NCI-H2107 (cell line): ENCODE results near the gene IDS.

Source experiments
- DNase-seq: peaks from one replicate; lab custom pipeline; 2025; lab: John Stamatoyannopoulos, UW

The IDS gene

DNA sequence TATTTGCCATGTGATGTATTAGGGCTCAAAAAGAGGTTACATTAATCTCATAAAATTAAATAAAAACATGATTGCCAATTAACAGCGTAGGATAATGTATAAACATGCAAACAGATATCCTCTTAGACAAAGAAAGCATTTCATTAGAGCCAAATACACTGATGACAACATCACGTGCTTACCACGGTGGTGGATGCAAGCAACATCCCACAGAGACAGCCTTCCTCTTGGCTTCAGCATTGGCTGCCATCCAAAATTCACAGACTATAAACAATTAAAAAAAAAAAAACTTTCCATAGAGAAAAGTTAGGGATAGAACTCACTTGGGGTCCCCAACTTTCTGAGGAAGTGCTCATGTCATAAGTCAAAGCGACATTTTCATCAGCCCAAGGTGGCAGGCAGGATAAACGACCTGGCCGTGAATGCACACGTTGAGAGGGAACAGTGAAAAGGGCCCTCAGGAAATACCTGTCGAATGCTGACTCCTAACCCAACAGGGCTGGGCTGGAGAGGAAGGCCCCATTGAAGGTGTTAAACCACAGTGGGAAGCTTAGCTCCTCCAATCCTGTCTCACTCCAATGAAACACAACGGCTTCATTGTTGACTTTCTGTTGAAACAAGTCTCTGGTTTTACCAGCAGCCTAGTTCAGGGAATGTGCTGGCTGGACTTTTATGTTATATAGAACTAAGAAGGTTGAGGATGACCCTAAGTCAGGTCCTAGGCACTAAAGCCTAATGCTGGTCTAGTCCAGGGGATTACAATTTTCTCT lies 48.4 kb downstream of the IDS start:
- no peak for DNase-seq

DNA sequence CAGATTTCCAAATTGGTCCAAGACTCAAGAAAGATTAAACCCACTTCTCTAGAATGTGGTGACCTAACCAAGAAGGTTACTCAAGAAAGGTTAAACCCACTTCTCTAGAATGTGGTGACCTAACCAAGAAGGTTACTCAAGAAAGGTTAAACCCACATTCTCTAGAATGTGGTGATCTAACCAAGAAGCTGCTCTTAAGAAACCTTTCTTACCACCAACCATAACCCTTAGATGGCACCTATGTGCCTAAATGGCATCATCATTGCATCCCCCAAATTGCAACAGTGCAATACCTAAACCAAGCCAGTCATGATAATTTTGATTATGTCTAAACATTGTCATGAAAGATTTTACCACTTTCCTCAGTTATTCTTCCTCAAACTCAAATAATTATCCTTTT lies 49.2 kb downstream of the IDS start:
- no peak for DNase-seq

DNA sequence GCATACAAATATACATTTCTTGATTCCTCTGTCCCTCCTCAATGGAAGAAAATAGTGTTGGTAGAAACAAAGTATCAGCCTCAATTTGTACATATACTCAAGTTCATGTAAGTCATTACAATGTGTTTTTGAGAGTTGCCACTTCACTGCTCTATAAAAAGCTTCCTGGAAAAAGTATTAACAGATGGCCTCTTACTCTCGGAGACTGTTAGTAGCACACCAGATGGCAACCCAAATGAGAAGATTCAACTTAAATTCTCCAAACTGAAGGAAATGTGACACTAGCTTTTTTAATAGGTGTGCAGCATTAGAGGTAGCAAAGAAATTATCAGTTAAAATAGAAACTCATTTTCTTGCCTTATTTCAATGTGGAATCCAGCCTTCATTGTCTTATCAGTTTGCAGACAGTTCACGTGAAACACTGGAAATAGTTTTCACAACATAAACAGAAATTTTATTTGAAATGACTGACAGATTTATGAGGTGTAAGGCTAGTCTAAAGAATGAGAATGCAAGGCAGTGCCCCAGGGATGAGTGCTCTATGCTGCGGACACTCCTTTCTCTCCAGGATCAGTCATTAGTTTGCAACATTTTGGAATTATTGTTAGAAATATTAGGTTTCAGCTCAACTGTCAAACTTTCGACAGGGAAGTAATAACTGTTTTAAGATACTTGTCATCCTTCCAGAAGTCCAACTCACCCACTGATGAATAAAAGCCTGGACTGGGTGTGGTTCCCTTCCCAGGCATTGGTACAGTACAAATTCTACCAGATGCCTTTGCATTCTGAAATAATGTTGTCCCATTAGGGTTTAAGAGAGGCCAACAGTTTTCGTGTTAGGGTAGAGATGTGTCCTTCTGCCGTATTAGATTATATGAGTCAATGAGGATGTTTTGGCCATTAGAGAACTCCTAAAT lies 50.9 kb downstream of the IDS start:
- no peak for DNase-seq

DNA sequence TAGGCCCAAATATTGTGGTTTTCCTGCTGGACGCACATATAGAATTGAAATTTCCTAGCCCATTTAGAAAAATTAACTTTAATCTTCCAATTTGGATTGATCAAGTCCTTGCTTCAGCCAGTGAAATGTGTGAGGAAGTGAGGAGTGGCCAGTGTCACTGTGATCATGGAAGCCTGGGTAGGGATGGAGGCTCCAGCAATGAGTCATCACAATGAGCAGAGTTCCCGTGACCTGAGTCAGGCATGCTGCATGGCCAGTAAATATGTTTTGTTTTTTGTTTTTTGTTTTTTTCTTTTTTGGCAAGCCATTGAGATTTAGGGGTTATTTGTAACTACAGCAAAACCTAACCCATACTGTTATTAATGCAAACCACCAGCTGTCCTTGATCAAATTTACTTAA lies 52.1 kb downstream of the IDS start:
- DNase-seq: no peak

DNA sequence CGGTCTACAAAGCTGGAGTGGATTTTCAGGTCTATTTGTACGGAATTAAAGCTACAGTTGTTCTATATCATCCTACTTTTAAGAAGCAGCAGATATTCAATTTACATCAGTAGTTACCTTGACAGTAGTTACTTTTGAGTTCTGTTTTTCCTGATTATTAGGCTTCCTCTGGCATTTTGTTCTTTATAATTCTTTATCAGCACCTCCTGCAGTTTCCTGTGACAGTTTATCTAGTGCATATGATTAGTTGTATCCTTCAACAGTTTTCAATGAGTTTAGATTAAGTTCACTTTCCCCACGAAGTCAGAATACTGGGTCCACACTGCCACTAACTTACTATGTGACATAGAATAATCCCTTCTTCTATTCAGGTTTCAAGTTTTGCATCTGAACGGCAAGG lies 71.7 kb downstream of the IDS start:
- no peak for DNase-seq

DNA sequence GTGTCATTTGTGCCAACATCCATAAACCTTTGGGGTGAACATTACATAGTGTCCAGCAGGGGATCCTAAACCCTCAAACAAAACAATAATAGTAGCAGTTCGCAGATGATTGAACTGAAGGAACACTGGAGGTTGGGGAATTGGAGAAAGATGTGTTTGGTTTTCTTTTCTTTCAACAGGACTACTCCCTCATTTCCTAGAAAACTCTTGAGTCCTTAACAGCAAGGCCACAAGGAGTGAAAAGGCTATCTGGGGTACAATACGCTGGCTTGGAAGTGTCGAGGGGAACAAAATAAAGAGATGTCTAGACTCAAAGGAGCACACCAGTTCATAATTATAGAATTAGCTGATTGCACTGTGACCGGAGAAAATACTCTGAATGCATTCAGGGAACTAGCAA lies 72.1 kb downstream of the IDS start:
- no peak for DNase-seq
